Vagina (tissue), 2 donors: Measurements from ENCODE around the gene ARMC9. TPM values are rescaled to one million over a fixed set of nuclear protein-coding genes. Genes with fewer than 3 reads are reported as not detected.

Experiments
- DNase-seq, 2 donors: peaks; one replicate each; pipeline ENCODE4 v3.0.0-alpha.2; 2017; ENCODE audit errors: extremely low spot score in 2 of 2
- H3K27ac ChIP-seq: fragments of 200-600 bp; sonication (generic); one replicate; pipeline ENCODE4 v1.5.1; 2019
- H3K27me3 ChIP-seq: fragments of 200-600 bp; sonication (generic); one replicate; pipeline ENCODE4 v1.5.1; 2019
- H3K36me3 ChIP-seq, 2 donors: fragments of 200-600 bp; sonication (generic); one replicate each; pipeline ENCODE4 v1.5.1; 2017 to 2019
- H3K4me1 ChIP-seq: fragments of 200-600 bp; sonication (generic); one replicate; pipeline ENCODE4 v1.5.1; 2019
- H3K4me3 ChIP-seq, 2 donors: fragments of 200-600 bp; sonication (generic); 1 replicate in 1 of 2; 2 replicates in 1 of 2; pipeline ENCODE4 v1.5.1; 2016 to 2019
- H3K9me3 ChIP-seq: fragments of 200-600 bp; sonication (generic); one replicate; pipeline ENCODE4 v1.5.1; 2019
- CTCF ChIP-seq, 3 experiments: fragments of 450-650 bp in 2 of 3; fragments of 200-600 bp in 1 of 3; sonication (generic) in 1 of 3; IDR thresholded peaks; one replicate each; pipeline ENCODE4 v1.5.1; 2017 to 2019; ENCODE audit warnings: antibody characterized with exemption in 3 of 3, mild to moderate bottlenecking in 2 of 3, moderate library complexity in 2 of 3
- POLR2A ChIP-seq, 2 donors: fragments of 450-650 bp; IDR thresholded peaks; one replicate each; pipeline ENCODE4 v1.6.1; 2017; ENCODE audit warnings: antibody characterized with exemption in 2 of 2, mild to moderate bottlenecking in 2 of 2, moderate library complexity in 2 of 2
- POLR2AphosphoS5 ChIP-seq, 2 donors: sonication (generic); formaldehyde crosslinking; IDR thresholded peaks; one replicate each; pipeline ENCODE4 v1.9.0; 2017; ENCODE audit warnings: antibody characterized with exemption in 2 of 2, mild to moderate bottlenecking in 2 of 2, low read depth in 1 of 2; ENCODE audit not compliant: insufficient read depth in 1 of 2
- intact Hi-C: fragments of 100-400 bp; cut with DNase I; formaldehyde crosslinking; loops from one replicate; pipeline ENCODE4 v1.15.1; 2023
- total RNA-seq: library from RNA; depleted of rRNA; stranded (reverse); fragments of >200 nt; gene quantifications from one replicate; pipeline ENCODE4 v1.2.3, GENCODE V29; 2016

ARMC9 gene
- total RNA-seq, 1 donor from 2014 or later, result 16.0 TPM

- Histone ChIP-seq H3K9me3 (no peaks in the 10 kb centered on the region), H3K27me3 (no peaks in the 10 kb centered on the region), H3K36me3 (no peaks in the 10 kb centered on the region), H3K4me3 (peak overlapping the region; percentile 56 to 67), H3K4me1 (peaks cover 17% of the 10 kb centered on the region), H3K27ac (peak overlapping the region; percentile 18)
- intact Hi-C loops, result loop anchor here (10.0 kb wide), 1 partner anchor 307 kb away; no protein-coding TSS in a partner anchor
- DNase-seq, result peak in 1 of 2 donors; percentile 86
- peak; percentile 19 to 73 (median 57) for TF ChIP-seq CTCF (IDR thresholded peaks at IDR 0.05)
- TF ChIP-seq POLR2A (IDR thresholded peaks at IDR 0.05), result no peak
- no peak for TF ChIP-seq POLR2AphosphoS5 (IDR thresholded peaks at IDR 0.05; ENCODE audit: insufficient read depth in 1 of 2, low read depth in 1 of 2)
Observed at GRCh38 chr2:231411831-231412617, 213.6 kb downstream of the ARMC9 start.

GRCh38 chr2:231412618-231412963 lies 214.2 kb downstream of the ARMC9 start:
- Histone ChIP-seq H3K4me1 (peaks cover 17% of the 10 kb centered on the region), H3K27ac (no peak overlapping the region), H3K27me3 (no peaks in the 10 kb centered on the region), H3K36me3 (no peaks in the 10 kb centered on the region), H3K4me3 (peak overlapping the region; percentile 56 to 67), H3K9me3 (no peaks in the 10 kb centered on the region)
- TF ChIP-seq POLR2A (IDR thresholded peaks at IDR 0.05), result no peak
- TF ChIP-seq CTCF (IDR thresholded peaks at IDR 0.05), result peak in 1 of 3 experiments; percentile 5
- no peak for TF ChIP-seq POLR2AphosphoS5 (IDR thresholded peaks at IDR 0.05; ENCODE audit: insufficient read depth in 1 of 2, low read depth in 1 of 2)
- DNase-seq, result no peak
- intact Hi-C loops, result loop anchor here (10.0 kb wide), 1 partner anchor 308 kb away; no protein-coding TSS in a partner anchor

- intact Hi-C loops, result loop anchor here (10.0 kb wide), 1 partner anchor 309 kb away; no protein-coding TSS in a partner anchor
- Histone ChIP-seq H3K4me1 (peaks cover 17% of the 10 kb centered on the region), H3K9me3 (no peaks in the 10 kb centered on the region), H3K36me3 (no peaks in the 10 kb centered on the region), H3K4me3 (no peak overlapping the region), H3K27ac (no peak overlapping the region), H3K27me3 (no peaks in the 10 kb centered on the region)
- DNase-seq, result no peak
- TF ChIP-seq CTCF (IDR thresholded peaks at IDR 0.05) (no peak), POLR2A (IDR thresholded peaks at IDR 0.05) (no peak), POLR2AphosphoS5 (IDR thresholded peaks at IDR 0.05; ENCODE audit: insufficient read depth in 1 of 2, low read depth in 1 of 2) (no peak)
Observed at GRCh38 chr2:231413456-231413855, 215.0 kb downstream of the ARMC9 start.

- intact Hi-C loops, result loop anchor here (10.0 kb wide), 1 partner anchor 309 kb away; no protein-coding TSS in a partner anchor
- Histone ChIP-seq H3K27ac (no peak overlapping the region), H3K27me3 (no peaks in the 10 kb centered on the region), H3K9me3 (no peaks in the 10 kb centered on the region), H3K4me1 (peaks cover 17% of the 10 kb centered on the region), H3K36me3 (no peaks in the 10 kb centered on the region), H3K4me3 (no peak overlapping the region)
- no peak for TF ChIP-seq POLR2AphosphoS5 (IDR thresholded peaks at IDR 0.05; ENCODE audit: insufficient read depth in 1 of 2, low read depth in 1 of 2)
- no peak for TF ChIP-seq CTCF (IDR thresholded peaks at IDR 0.05)
- no peak for TF ChIP-seq POLR2A (IDR thresholded peaks at IDR 0.05)
- DNase-seq, result no peak
Observed at GRCh38 chr2:231413921-231414476, 215.6 kb downstream of the ARMC9 start.
